ENCODE measurements around the gene TOP1. TPM values are rescaled to one million over a fixed set of nuclear protein-coding genes. Genes with fewer than 3 reads are reported as not detected.

TOP1 gene
- polyA plus RNA-seq, 3 donors, result 6.9 to 11.5 (median 11.5) TPM

DNA sequence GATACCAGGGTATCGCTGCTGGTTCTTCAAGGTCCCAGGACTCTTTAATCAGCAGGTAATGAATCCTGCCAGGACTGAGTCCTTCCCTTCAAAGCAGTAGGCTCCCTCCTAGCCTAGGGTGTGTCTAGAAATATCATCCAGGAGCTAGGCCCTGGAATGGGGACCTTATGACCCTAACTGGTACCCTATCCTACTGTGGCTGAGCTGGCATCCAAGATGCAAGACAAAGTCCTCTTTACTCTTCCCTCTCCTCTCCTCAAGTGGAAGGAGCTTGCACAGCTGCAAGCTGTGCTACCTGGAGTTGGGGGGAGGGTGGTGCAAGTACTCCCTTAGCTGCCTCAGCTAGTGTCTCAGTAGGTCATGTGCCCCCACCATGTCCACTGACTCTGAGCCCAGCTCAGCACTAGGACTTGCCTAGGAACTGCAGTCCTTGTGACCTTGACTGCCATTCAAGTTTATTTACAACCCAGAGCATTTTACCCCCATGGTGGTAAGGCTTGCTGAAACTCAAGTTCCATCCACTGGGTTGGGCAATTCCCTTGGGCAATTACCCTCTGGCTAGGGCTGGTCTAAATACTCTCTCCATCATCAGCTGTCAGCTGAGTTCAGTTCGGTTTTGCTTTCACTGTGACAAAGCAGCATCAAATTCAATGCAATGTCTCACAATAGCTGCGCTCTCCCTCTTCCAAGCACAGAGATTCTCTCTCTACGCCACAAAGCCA, 48.4 kb upstream of the TOP1 start:
- H3K27ac ChIP-seq (ENCODE audit: low read depth in 1 of 2, low read length in 2 of 2), result no peak overlapping the region
- DNase-seq, result no peak
- TF ChIP-seq, protein P1, sequence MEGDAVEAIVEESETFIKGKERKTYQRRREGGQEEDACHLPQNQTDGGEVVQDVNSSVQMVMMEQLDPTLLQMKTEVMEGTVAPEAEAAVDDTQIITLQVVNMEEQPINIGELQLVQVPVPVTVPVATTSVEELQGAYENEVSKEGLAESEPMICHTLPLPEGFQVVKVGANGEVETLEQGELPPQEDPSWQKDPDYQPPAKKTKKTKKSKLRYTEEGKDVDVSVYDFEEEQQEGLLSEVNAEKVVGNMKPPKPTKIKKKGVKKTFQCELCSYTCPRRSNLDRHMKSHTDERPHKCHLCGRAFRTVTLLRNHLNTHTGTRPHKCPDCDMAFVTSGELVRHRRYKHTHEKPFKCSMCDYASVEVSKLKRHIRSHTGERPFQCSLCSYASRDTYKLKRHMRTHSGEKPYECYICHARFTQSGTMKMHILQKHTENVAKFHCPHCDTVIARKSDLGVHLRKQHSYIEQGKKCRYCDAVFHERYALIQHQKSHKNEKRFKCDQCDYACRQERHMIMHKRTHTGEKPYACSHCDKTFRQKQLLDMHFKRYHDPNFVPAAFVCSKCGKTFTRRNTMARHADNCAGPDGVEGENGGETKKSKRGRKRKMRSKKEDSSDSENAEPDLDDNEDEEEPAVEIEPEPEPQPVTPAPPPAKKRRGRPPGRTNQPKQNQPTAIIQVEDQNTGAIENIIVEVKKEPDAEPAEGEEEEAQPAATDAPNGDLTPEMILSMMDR (IDR thresholded peaks at IDR 0.05), result no peak
- Mint-ChIP-seq H3K27ac (no peak overlapping the region), H3K36me3 (no peaks in the 10 kb centered on the region), H3K4me3 (no peak overlapping the region), H3K27me3 (ENCODE audit: low read depth in 3 of 3) (peaks cover 9 to 13% (median 11%) of the 10 kb centered on the region in 3 donors), H3K4me1 (peaks cover 10% of the 10 kb centered on the region), H3K9me3 (peaks cover 10 to 28% (median 16%) of the 10 kb centered on the region in 7 donors)
- H3K4me3 ChIP-seq (replicated peaks in 1 of 3; ENCODE audit: low read depth in 2 of 3, low read length in 3 of 3), result no peak overlapping the region
- no peak overlapping the region for H3K9ac ChIP-seq (ENCODE audit: insufficient read depth, low read length, poor library complexity, severe bottlenecking)
- no peak overlapping the region for H3K4me2 ChIP-seq (replicated peaks; ENCODE audit: extremely low read depth, low read length, poor library complexity, severe bottlenecking)
- peaks cover 3 to 18% of the 10 kb centered on the region in 2 donors for H3K9me3 ChIP-seq (replicated peaks in 1 of 2; ENCODE audit: control insufficient read depth in 1 of 2, insufficient read depth in 1 of 2, low read length in 2 of 2)
- no peaks in the 10 kb centered on the region for H3K36me3 ChIP-seq (replicated peaks in 1 of 2; ENCODE audit: control insufficient read depth in 1 of 2, insufficient read depth in 2 of 2, low read length in 2 of 2)
- WGBS (ENCODE audit: insufficient coverage), result 71% methylated on average over 1 of the region's 4 CpGs
- H2AFZ ChIP-seq (ENCODE audit: insufficient read depth, low read depth, low read length, poor library complexity, severe bottlenecking), result no peak overlapping the region
- intact Hi-C loops (cut with micrococcal nuclease), result no loop called here
- no peaks in the 10 kb centered on the region for H4K20me1 ChIP-seq (ENCODE audit: insufficient read depth, low read length)
- no peaks in the 10 kb centered on the region for H3K27me3 ChIP-seq (ENCODE audit: control insufficient read depth in 2 of 2, insufficient read depth in 2 of 2, low read length in 2 of 2)
- no peaks in the 10 kb centered on the region for H3K79me2 ChIP-seq (ENCODE audit: insufficient read depth, low read length)
- H3K4me1 ChIP-seq (ENCODE audit: control insufficient read depth in 1 of 2, insufficient read depth in 2 of 2, low read length in 2 of 2), result peaks cover 0 to 8% of the 10 kb centered on the region in 2 donors

DNA sequence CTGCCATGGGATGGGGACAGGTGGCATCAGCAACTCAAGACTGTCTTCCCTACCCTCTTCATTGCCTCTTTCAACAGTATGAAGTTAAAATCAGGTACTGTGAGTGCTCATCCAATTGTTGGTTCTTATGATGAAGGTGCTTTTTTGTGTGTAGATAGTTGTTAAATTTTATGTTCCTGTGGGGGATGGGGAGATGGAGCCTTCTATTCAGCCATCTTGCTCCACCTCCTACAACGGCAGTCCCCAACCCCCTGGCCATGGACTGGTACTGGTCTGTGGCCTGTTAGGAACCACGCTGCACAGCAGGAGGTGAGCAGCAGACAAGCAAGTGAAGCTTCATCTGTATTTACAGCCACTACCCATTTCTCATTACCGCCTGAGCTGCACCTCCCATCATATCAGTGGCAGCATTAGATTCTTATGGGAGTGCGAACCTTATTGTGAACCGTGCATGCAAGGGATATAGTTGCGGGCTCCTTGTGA, 47.8 kb upstream of the TOP1 start:
- no peak overlapping the region for H3K4me2 ChIP-seq (replicated peaks; ENCODE audit: extremely low read depth, low read length, poor library complexity, severe bottlenecking)
- TF ChIP-seq, protein P1 (IDR thresholded peaks at IDR 0.05), result no peak
- intact Hi-C loops (cut with micrococcal nuclease), result no loop called here
- peaks cover 10 to 23% (median 16%) of the 10 kb centered on the region in 7 donors for H3K9me3 Mint-ChIP-seq
- peaks cover 4 to 8% (median 5%) of the 10 kb centered on the region in 3 donors for H3K27me3 Mint-ChIP-seq (ENCODE audit: low read depth in 3 of 3)
- no peaks in the 10 kb centered on the region for H3K27me3 ChIP-seq (ENCODE audit: control insufficient read depth in 2 of 2, insufficient read depth in 2 of 2, low read length in 2 of 2)
- H3K4me1 Mint-ChIP-seq, result peaks cover 10% of the 10 kb centered on the region
- H3K4me3 ChIP-seq (replicated peaks in 1 of 3; ENCODE audit: low read depth in 2 of 3, low read length in 3 of 3), result no peak overlapping the region
- H3K79me2 ChIP-seq (ENCODE audit: insufficient read depth, low read length), result no peaks in the 10 kb centered on the region
- no peaks in the 10 kb centered on the region for H4K20me1 ChIP-seq (ENCODE audit: insufficient read depth, low read length)
- H3K4me3 Mint-ChIP-seq, result no peak overlapping the region
- no peaks in the 10 kb centered on the region for H3K36me3 ChIP-seq (replicated peaks in 1 of 2; ENCODE audit: control insufficient read depth in 1 of 2, insufficient read depth in 2 of 2, low read length in 2 of 2)
- 96% methylated on average over 4 of the region's 6 CpGs for WGBS (ENCODE audit: insufficient coverage)
- no peak overlapping the region for H3K27ac ChIP-seq (ENCODE audit: low read depth in 1 of 2, low read length in 2 of 2)
- peaks cover 0 to 8% of the 10 kb centered on the region in 2 donors for H3K4me1 ChIP-seq (ENCODE audit: control insufficient read depth in 1 of 2, insufficient read depth in 2 of 2, low read length in 2 of 2)
- H3K9ac ChIP-seq (ENCODE audit: insufficient read depth, low read length, poor library complexity, severe bottlenecking), result no peak overlapping the region
- no peak for DNase-seq
- no peak overlapping the region for H3K27ac Mint-ChIP-seq
- peaks cover 3 to 18% of the 10 kb centered on the region in 2 donors for H3K9me3 ChIP-seq (replicated peaks in 1 of 2; ENCODE audit: control insufficient read depth in 1 of 2, insufficient read depth in 1 of 2, low read length in 2 of 2)
- no peaks in the 10 kb centered on the region for H3K36me3 Mint-ChIP-seq
- no peak overlapping the region for H2AFZ ChIP-seq (ENCODE audit: insufficient read depth, low read depth, low read length, poor library complexity, severe bottlenecking)

Data from CD14-positive monocyte (primary cell).